Activated naive CD8-positive, alpha-beta T cell (primary cell): Measurements from ENCODE around the gene PACSIN3.

ENCODE experiments used
- H3K27ac Mint-ChIP-seq: one replicate; pipeline ENCODE4 v1.8.0; 2021; ENCODE audit warnings: mixed read lengths
- H3K27me3 Mint-ChIP-seq: one replicate; pipeline ENCODE4 v1.8.0; 2021; ENCODE audit warnings: mixed read lengths
- H3K36me3 Mint-ChIP-seq: one replicate; pipeline ENCODE4 v1.8.0; 2021; ENCODE audit warnings: mixed read lengths
- H3K4me1 Mint-ChIP-seq: one replicate; pipeline ENCODE4 v1.8.0; 2021; ENCODE audit warnings: low read depth, mixed read lengths
- H3K4me3 Mint-ChIP-seq: one replicate; pipeline ENCODE4 v1.8.0; 2021; ENCODE audit warnings: mild to moderate bottlenecking, mixed read lengths
- H3K9me3 Mint-ChIP-seq: one replicate; pipeline ENCODE4 v1.8.0; 2021; ENCODE audit warnings: low read depth, mixed read lengths

The PACSIN3 gene

GRCh38 chr11:47172740-47173336 lies 13.4 kb downstream of the PACSIN3 start:
- no peaks in the 10 kb centered on the region for H3K36me3 Mint-ChIP-seq
- H3K9me3 Mint-ChIP-seq, result no peaks in the 10 kb centered on the region
- no peak overlapping the region for H3K4me3 Mint-ChIP-seq
- H3K27me3 Mint-ChIP-seq, result no peaks in the 10 kb centered on the region
- H3K27ac Mint-ChIP-seq, result peak overlapping the region; percentile 41
- peaks cover 35% of the 10 kb centered on the region for H3K4me1 Mint-ChIP-seq

DNA sequence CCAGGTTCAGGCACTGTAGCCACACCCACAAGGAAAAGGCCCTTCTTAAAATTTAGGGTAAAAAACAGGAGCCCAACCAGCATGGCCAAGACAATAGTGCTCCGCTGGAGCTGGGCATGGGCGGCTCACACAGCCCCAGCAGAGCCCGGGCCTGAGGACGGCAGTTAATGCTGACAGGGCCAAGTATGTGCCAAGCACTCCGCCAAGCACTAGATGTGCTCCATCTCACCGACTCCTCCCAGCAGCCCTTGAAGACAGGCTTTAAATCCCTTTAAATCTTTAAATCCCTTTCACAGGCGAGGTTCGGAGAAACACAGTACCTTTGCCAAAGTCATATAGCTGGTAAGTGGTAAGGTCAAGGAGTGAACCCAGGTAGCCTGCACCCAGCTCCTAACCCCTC lies 14.4 kb downstream of the PACSIN3 start:
- H3K9me3 Mint-ChIP-seq, result no peaks in the 10 kb centered on the region
- peaks cover 28% of the 10 kb centered on the region for H3K4me1 Mint-ChIP-seq
- H3K27ac Mint-ChIP-seq, result no peak overlapping the region
- H3K27me3 Mint-ChIP-seq, result no peaks in the 10 kb centered on the region
- no peaks in the 10 kb centered on the region for H3K36me3 Mint-ChIP-seq
- no peak overlapping the region for H3K4me3 Mint-ChIP-seq

- H3K4me3 Mint-ChIP-seq, result no peak overlapping the region
- no peaks in the 10 kb centered on the region for H3K27me3 Mint-ChIP-seq
- peaks cover 28% of the 10 kb centered on the region for H3K4me1 Mint-ChIP-seq
- H3K27ac Mint-ChIP-seq, result peak overlapping the region; percentile 47
- no peaks in the 10 kb centered on the region for H3K36me3 Mint-ChIP-seq
- H3K9me3 Mint-ChIP-seq, result no peaks in the 10 kb centered on the region
Measured at GRCh38 chr11:47171061-47171838, 15.0 kb downstream of the PACSIN3 start.

DNA sequence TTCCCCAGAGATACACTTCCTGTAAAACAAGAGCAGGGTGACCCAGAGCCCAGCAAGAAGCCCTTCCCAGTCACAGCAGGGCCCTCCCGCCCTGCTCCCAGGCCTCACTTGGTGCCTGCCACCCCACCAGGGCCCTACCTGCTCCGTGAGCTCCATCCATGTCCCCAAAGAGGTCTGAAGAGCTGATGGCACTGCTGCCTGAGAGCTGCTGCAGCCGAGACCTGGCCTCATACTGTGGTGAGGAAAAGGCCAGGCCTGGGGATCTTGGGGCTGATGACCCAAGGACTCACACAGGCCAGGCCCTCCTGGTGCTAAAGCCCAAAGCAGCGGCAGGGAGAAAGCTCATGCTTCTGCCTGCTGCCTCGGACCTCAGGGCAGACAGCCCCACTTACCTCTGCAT lies 19.9 kb downstream of the PACSIN3 start:
- Mint-ChIP-seq H3K36me3 (no peaks in the 10 kb centered on the region), H3K27me3 (no peaks in the 10 kb centered on the region), H3K9me3 (no peaks in the 10 kb centered on the region), H3K4me1 (peaks cover 8% of the 10 kb centered on the region), H3K27ac (no peak overlapping the region), H3K4me3 (no peak overlapping the region)

DNA sequence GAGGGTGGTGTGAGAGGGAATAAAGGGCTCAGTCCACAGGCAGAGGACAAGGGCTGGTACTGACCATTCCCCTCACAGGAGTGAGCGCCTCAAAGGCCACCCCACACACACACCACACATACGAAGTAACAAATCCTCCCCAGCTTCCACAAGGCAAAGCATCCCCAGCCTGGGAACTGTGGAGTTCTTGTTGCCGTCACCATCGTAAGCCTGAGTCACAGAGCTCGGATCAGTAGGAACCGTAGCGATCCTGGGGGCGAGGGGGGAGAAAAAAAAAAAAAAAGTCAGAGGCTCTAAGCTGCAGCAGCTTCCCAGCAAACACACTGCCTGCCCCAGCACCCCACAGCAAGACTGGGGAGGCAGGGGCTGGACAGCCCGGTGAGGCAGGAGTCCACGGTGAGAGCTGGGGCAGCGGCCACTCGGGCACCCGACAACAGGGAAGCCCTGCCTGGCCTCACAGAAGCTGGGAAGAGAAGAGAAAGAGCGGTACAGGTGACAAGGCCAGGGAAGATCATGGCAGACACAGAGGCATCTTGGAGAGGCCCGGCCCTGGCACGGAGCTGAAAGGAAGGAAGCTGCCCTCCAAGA lies 20.9 kb downstream of the PACSIN3 start:
- Mint-ChIP-seq H3K27ac (no peak overlapping the region), H3K4me3 (no peak overlapping the region), H3K9me3 (no peaks in the 10 kb centered on the region), H3K36me3 (no peaks in the 10 kb centered on the region), H3K4me1 (peaks cover 5% of the 10 kb centered on the region), H3K27me3 (no peaks in the 10 kb centered on the region)

DNA sequence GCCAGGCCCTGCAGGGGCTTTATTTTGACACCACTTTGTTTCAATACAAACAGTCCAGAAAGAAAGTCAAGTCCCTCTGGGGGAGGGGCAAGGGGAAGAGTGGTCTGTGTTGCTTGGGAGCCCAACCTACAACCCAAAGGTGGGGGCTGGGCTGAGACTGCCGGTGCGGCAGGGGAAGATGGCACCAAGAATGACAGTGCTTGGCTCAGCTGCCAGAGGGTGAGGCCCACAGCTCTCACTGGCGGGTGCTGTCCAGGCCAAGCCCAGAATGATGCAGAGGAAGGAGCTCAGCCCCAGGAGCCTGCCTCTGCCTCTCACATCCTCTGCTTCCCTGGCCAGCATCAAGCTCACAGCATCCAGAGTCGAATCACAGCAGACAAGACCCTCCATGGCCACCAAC lies 21.9 kb downstream of the PACSIN3 start:
- Mint-ChIP-seq H3K36me3 (no peaks in the 10 kb centered on the region), H3K27me3 (no peaks in the 10 kb centered on the region), H3K4me3 (no peak overlapping the region), H3K4me1 (peaks cover 5% of the 10 kb centered on the region), H3K27ac (no peak overlapping the region), H3K9me3 (no peaks in the 10 kb centered on the region)

- Mint-ChIP-seq H3K4me1 (peaks cover 5% of the 10 kb centered on the region), H3K27me3 (no peaks in the 10 kb centered on the region), H3K36me3 (no peaks in the 10 kb centered on the region), H3K4me3 (no peak overlapping the region), H3K27ac (no peak overlapping the region), H3K9me3 (no peaks in the 10 kb centered on the region)
Measured at GRCh38 chr11:47163898-47164297, 22.3 kb downstream of the PACSIN3 start.

- H3K36me3 Mint-ChIP-seq, result no peaks in the 10 kb centered on the region
- peaks cover 5% of the 10 kb centered on the region for H3K4me1 Mint-ChIP-seq
- no peak overlapping the region for H3K4me3 Mint-ChIP-seq
- H3K27me3 Mint-ChIP-seq, result no peaks in the 10 kb centered on the region
- no peaks in the 10 kb centered on the region for H3K9me3 Mint-ChIP-seq
- no peak overlapping the region for H3K27ac Mint-ChIP-seq
Measured at GRCh38 chr11:47163193-47163592, 23.0 kb downstream of the PACSIN3 start.

DNA sequence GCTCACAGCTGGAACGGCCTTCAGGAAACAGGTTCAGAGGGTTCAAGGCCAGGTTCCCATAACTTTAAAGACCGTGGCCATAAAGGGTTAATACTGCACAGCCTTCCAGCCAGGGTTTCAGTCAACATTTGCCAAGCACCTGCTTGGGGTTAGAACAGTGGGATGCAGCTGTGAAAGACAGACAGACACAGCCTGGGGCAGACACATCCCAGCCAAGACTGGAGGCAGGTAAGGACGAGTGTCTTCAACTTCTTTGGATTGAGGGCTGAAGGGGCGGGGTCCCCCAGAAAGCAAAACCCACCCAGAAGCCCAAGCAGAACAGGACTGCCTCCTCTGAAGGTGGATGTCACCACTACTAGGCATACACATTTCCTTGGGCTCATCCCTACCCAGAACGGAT lies 23.8 kb downstream of the PACSIN3 start:
- H3K9me3 Mint-ChIP-seq, result no peaks in the 10 kb centered on the region
- no peaks in the 10 kb centered on the region for H3K27me3 Mint-ChIP-seq
- no peaks in the 10 kb centered on the region for H3K36me3 Mint-ChIP-seq
- peaks cover 5% of the 10 kb centered on the region for H3K4me1 Mint-ChIP-seq
- H3K27ac Mint-ChIP-seq, result no peak overlapping the region
- H3K4me3 Mint-ChIP-seq, result no peak overlapping the region

GRCh38 chr11:47161890-47162289 lies 24.3 kb downstream of the PACSIN3 start:
- Mint-ChIP-seq H3K27me3 (no peaks in the 10 kb centered on the region), H3K9me3 (no peaks in the 10 kb centered on the region), H3K36me3 (no peaks in the 10 kb centered on the region), H3K27ac (no peak overlapping the region), H3K4me3 (no peak overlapping the region), H3K4me1 (peaks cover 5% of the 10 kb centered on the region)

DNA sequence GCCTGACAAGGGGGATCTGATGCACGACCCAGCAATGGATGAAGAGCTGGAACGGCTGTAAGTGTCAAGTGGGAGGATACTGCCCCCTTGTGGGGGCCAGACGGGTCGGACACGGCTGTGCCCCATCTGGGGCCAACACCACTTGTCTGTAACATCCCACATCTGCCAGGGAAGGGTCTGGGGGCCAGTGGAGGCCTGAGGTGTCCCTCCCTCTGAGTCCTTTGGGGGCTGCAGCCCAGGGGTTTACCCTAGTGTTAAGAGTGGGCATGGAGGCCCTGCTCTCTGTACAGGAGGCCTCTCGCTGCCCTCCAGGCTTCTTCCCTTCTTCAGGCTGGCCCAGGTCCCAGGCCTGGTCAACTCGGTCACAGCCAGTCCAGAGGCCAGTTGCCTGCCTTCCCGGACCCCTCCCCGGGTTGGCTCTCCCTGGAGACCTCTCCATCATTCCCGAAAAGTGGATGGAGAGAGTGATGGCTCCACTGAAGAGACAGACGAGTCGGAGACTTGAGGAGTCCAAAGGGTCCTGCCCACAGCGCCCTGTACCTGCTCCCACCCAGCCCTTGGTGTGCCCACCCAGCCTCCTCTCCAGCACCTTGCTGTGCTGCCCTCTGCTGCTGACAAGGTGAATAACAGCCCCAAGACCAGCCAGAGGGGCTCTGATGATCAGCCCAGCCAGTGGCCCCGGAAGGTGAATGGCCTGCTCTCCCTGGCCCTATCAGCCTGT lies 24.9 kb downstream of the PACSIN3 start:
- Mint-ChIP-seq H3K27ac (no peak overlapping the region), H3K4me1 (peaks cover 7% of the 10 kb centered on the region), H3K27me3 (no peaks in the 10 kb centered on the region), H3K36me3 (no peaks in the 10 kb centered on the region), H3K9me3 (no peaks in the 10 kb centered on the region), H3K4me3 (no peak overlapping the region)

GRCh38 chr11:47160753-47161133 lies 25.5 kb downstream of the PACSIN3 start:
- H3K9me3 Mint-ChIP-seq, result no peaks in the 10 kb centered on the region
- no peak overlapping the region for H3K27ac Mint-ChIP-seq
- no peaks in the 10 kb centered on the region for H3K27me3 Mint-ChIP-seq
- peaks cover 7% of the 10 kb centered on the region for H3K4me1 Mint-ChIP-seq
- H3K36me3 Mint-ChIP-seq, result no peaks in the 10 kb centered on the region
- no peak overlapping the region for H3K4me3 Mint-ChIP-seq

GRCh38 chr11:47158242-47158641 lies 28.0 kb downstream of the PACSIN3 start:
- H3K27ac Mint-ChIP-seq, result no peak overlapping the region
- no peak overlapping the region for H3K4me3 Mint-ChIP-seq
- H3K9me3 Mint-ChIP-seq, result no peaks in the 10 kb centered on the region
- peaks cover 30% of the 10 kb centered on the region for H3K4me1 Mint-ChIP-seq
- no peaks in the 10 kb centered on the region for H3K36me3 Mint-ChIP-seq
- H3K27me3 Mint-ChIP-seq, result no peaks in the 10 kb centered on the region

- H3K4me1 Mint-ChIP-seq, result peaks cover 34% of the 10 kb centered on the region
- no peak overlapping the region for H3K27ac Mint-ChIP-seq
- H3K36me3 Mint-ChIP-seq, result no peaks in the 10 kb centered on the region
- H3K9me3 Mint-ChIP-seq, result no peaks in the 10 kb centered on the region
- H3K4me3 Mint-ChIP-seq, result no peak overlapping the region
- no peaks in the 10 kb centered on the region for H3K27me3 Mint-ChIP-seq
Measured at GRCh38 chr11:47157805-47158204, 28.4 kb downstream of the PACSIN3 start.

GRCh38 chr11:47156951-47157350 lies 29.3 kb downstream of the PACSIN3 start:
- Mint-ChIP-seq H3K27me3 (no peaks in the 10 kb centered on the region), H3K9me3 (no peaks in the 10 kb centered on the region), H3K4me3 (no peak overlapping the region), H3K27ac (no peak overlapping the region), H3K36me3 (no peaks in the 10 kb centered on the region), H3K4me1 (peaks cover 37% of the 10 kb centered on the region)
